B cell (primary cell): ENCODE results near the gene DHX9.

Experiments used
- EZH2 ChIP-seq: IDR thresholded peaks from 2 replicates; pipeline ENCODE4 v1.6.1; 2012; ENCODE audit warnings: borderline replicate concordance, low read depth, mild to moderate bottlenecking, moderate library complexity, low read length; ENCODE audit not compliant: insufficient read depth, poor library complexity, severe bottlenecking
- TF ChIP-seq, protein P1 (sequence below): fragments of 200-600 bp; IDR thresholded peaks from one replicate; pipeline ENCODE4 v1.8.0; 2022; ENCODE audit warnings: antibody characterized with exemption, mild to moderate bottlenecking

GRCh38 chr1:182806015-182806678, 33.0 kb upstream of the DHX9 start:
- TF ChIP-seq, protein P1, sequence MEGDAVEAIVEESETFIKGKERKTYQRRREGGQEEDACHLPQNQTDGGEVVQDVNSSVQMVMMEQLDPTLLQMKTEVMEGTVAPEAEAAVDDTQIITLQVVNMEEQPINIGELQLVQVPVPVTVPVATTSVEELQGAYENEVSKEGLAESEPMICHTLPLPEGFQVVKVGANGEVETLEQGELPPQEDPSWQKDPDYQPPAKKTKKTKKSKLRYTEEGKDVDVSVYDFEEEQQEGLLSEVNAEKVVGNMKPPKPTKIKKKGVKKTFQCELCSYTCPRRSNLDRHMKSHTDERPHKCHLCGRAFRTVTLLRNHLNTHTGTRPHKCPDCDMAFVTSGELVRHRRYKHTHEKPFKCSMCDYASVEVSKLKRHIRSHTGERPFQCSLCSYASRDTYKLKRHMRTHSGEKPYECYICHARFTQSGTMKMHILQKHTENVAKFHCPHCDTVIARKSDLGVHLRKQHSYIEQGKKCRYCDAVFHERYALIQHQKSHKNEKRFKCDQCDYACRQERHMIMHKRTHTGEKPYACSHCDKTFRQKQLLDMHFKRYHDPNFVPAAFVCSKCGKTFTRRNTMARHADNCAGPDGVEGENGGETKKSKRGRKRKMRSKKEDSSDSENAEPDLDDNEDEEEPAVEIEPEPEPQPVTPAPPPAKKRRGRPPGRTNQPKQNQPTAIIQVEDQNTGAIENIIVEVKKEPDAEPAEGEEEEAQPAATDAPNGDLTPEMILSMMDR: peak; percentile 8
- TF ChIP-seq EZH2: no peak
